GM12878 (cell line): ENCODE measurements around the gene STK10. TPM values are rescaled to one million over a fixed set of nuclear protein-coding genes. Genes with fewer than 3 reads are reported as not detected.

Experiments
- PAX8 ChIP-seq: fragments of 450-650 bp; IDR thresholded peaks from 2 replicates; pipeline ENCODE4 v1.6.1; 2017; ENCODE audit warnings: mild to moderate bottlenecking, moderate library complexity
- SP1 ChIP-seq: IDR thresholded peaks from one replicate; pipeline ENCODE4 v1.6.1; 2011; ENCODE audit warnings: low read depth, low read length
- ZBTB11 ChIP-seq: fragments of 450-650 bp; formaldehyde crosslinking; IDR thresholded peaks from 2 replicates; pipeline ENCODE4 v1.5.0; 2022; ENCODE audit warnings: mild to moderate bottlenecking, missing genetic modification characterization
- polyA plus RNA-seq, 11 experiments: library from polyadenylated mRNA; depleted of rRNA in 4 of 11; unstranded in 6 of 11; stranded (reverse) in 5 of 11; fragments of >200 nt; fragmentation: Nextera tagmentation in 4 of 11; fragmentation: Illumina TruSeq in 1 of 11; extraction: Ambion mirVana in 4 of 11; extraction: Trizol in 1 of 11; gene quantifications; 1 replicate in 1 of 11; 2 replicates in 10 of 11; pipeline versions ENCODE4 v1.2.1 to v1.2.3, GENCODE V29; 2011 to 2016; ENCODE audit warnings: inconsistent platforms in 2 of 11, missing spikeins in 2 of 11, low read depth in 1 of 11
- total RNA-seq, 4 experiments: library from RNA; depleted of rRNA in 3 of 4; stranded (reverse); fragments of >200 nt in 3 of 4; fragmentation: Illumina TruSeq in 1 of 4; extraction: Trizol in 1 of 4; gene quantifications; 2 replicates each; pipeline versions ENCODE4 v1.2.1 to v1.2.3, GENCODE V29; 2013 to 2021

The STK10 gene
- total and polyA plus RNA-seq, 10 of the 15 experiments (the other 5 are each of a cell fraction or from before 2014, with no cell fraction given) = 14.2 to 96.4 (median 50.6) TPM

- TF ChIP-seq ZBTB11 (CRISPR knock-in tag) (no peak), PAX8 (no peak), SP1 (no peak)
Observed at GRCh38 chr5:171992305-171992704, 195.7 kb downstream of the STK10 start (continued).

Other genes starting within 250 kb of the STK10 start
- gene FBXW11, start 181.6 kb downstream of the STK10 start, total RNA-seq (2014; rRNA removed) = 44.5 and 55.5 TPM in 2 replicates
- 50.9 TPM in 2 replicates for gene FBXW11, start 181.6 kb downstream of the STK10 start, total RNA-seq (2014; rRNA removed; fragmentation: Illumina TruSeq; extraction: Trizol)
- 48.4 and 50.7 TPM in 2 replicates for gene FBXW11, start 181.6 kb downstream of the STK10 start, total RNA-seq (2021)
- gene FBXW11, start 181.6 kb downstream of the STK10 start, polyA plus RNA-seq (2011; rRNA removed) = 61.5 and 64.7 TPM in 2 replicates
- gene FBXW11, start 181.6 kb downstream of the STK10 start, polyA plus RNA-seq (2014; fragmentation: Illumina TruSeq; extraction: Trizol) = 46.9 and 64.0 TPM in 2 replicates
- gene FBXW11, start 181.6 kb downstream of the STK10 start, polyA plus RNA-seq (2014; fragmentation: Nextera tagmentation; extraction: Ambion mirVana) = 1 to 10 TPM; 4.3 to 7.7 TPM
- gene FBXW11, start 181.6 kb downstream of the STK10 start, polyA plus RNA-seq (2014; rRNA removed) = 30.7 and 35.4 TPM in 2 replicates
- 10 to 100 TPM; 27.8 to 28.2 TPM for gene FBXW11, start 181.6 kb downstream of the STK10 start, polyA plus RNA-seq (2016; fragmentation: Nextera tagmentation; extraction: Ambion mirVana)
- gene EFCAB9, start 5.9 kb upstream of the STK10 start, total RNA-seq (2014; rRNA removed) = not detected in 2 replicates
- gene EFCAB9, start 5.9 kb upstream of the STK10 start, total RNA-seq (2014; rRNA removed; fragmentation: Illumina TruSeq; extraction: Trizol) = not detected in 2 replicates
- not detected in 2 replicates for gene EFCAB9, start 5.9 kb upstream of the STK10 start, total RNA-seq (2021)
- gene EFCAB9, start 5.9 kb upstream of the STK10 start, polyA plus RNA-seq (2011; rRNA removed) = not detected in 2 replicates
- gene EFCAB9, start 5.9 kb upstream of the STK10 start, polyA plus RNA-seq (2014; fragmentation: Illumina TruSeq; extraction: Trizol) = not detected in 2 replicates
- not detected for gene EFCAB9, start 5.9 kb upstream of the STK10 start, polyA plus RNA-seq (2014; fragmentation: Nextera tagmentation; extraction: Ambion mirVana)
- gene EFCAB9, start 5.9 kb upstream of the STK10 start, polyA plus RNA-seq (2014; rRNA removed) = not detected in 2 replicates
- under 1 TPM in 1 of 2 experiments, not detected in 1; 0.73 TPM for gene EFCAB9, start 5.9 kb upstream of the STK10 start, polyA plus RNA-seq (2016; fragmentation: Nextera tagmentation; extraction: Ambion mirVana)
- gene UBTD2, start 95.5 kb upstream of the STK10 start, total RNA-seq (2014; rRNA removed) = 22.4 and 26.6 TPM in 2 replicates
- gene UBTD2, start 95.5 kb upstream of the STK10 start, total RNA-seq (2014; rRNA removed; fragmentation: Illumina TruSeq; extraction: Trizol) = 23.9 and 25.2 TPM in 2 replicates
- 22.3 and 23.0 TPM in 2 replicates for gene UBTD2, start 95.5 kb upstream of the STK10 start, total RNA-seq (2021)
- gene UBTD2, start 95.5 kb upstream of the STK10 start, polyA plus RNA-seq (2011; rRNA removed) = 16.5 and 22.5 TPM in 2 replicates
- gene UBTD2, start 95.5 kb upstream of the STK10 start, polyA plus RNA-seq (2014; fragmentation: Illumina TruSeq; extraction: Trizol) = 30.5 and 37.4 TPM in 2 replicates
- 10 to 100 TPM in 1 of 2 experiments, 1 to 10 TPM in 1; 7.7 to 12.5 TPM for gene UBTD2, start 95.5 kb upstream of the STK10 start, polyA plus RNA-seq (2014; fragmentation: Nextera tagmentation; extraction: Ambion mirVana)
- gene UBTD2, start 95.5 kb upstream of the STK10 start, polyA plus RNA-seq (2014; rRNA removed) = 17.2 and 19.6 TPM in 2 replicates
- 10 to 100 TPM; 14.3 to 19.1 TPM for gene UBTD2, start 95.5 kb upstream of the STK10 start, polyA plus RNA-seq (2016; fragmentation: Nextera tagmentation; extraction: Ambion mirVana)